MCF 10A (cell line): ENCODE measurements around the gene FLT4. TPM values are rescaled to one million over a fixed set of nuclear protein-coding genes. Genes with fewer than 3 reads are reported as not detected.

Source experiments
- BruUV-seq: library from RNA; stranded (reverse); fragments of 400-500 nt; replicated peaks from 2 replicates; lab custom pipeline; 2021; lab: Mats Ljungman, UMichigan
- CTCF ChIA-PET: fragments of 300-600 bp; sonication (Branson Sonifier 250); formaldehyde crosslinking; extraction: SDS; loops from one replicate; lab custom pipeline; 2021; ENCODE audit warnings: antibody characterized with exemption, inconsistent platforms; lab: Yijun Ruan, JAX
- POLR2A ChIA-PET: fragments of 300-600, 350-650 bp; sonication (Branson Sonifier 250); formaldehyde crosslinking; extraction: SDS; loops from one replicate; lab custom pipeline; 2020; ENCODE audit warnings: antibody characterized with exemption, inconsistent platforms; lab: Yijun Ruan, JAX
- DNase-seq: peaks from one replicate; pipeline ENCODE4 v3.0.0-alpha.2; 2018; ENCODE audit not compliant: unreplicated experiment
- H3K27ac Mint-ChIP-seq: one replicate; pipeline ENCODE4 v1.8.0; 2022; ENCODE audit warnings: mild to moderate bottlenecking, low read depth, mixed read lengths; ENCODE audit not compliant: unreplicated experiment
- H3K27me3 Mint-ChIP-seq: one replicate; pipeline ENCODE4 v1.8.0; 2022; ENCODE audit warnings: mixed read lengths; ENCODE audit not compliant: insufficient read depth, unreplicated experiment
- H3K36me3 Mint-ChIP-seq: one replicate; pipeline ENCODE4 v1.8.0; 2022; ENCODE audit warnings: mild to moderate bottlenecking, moderate library complexity, mixed read lengths; ENCODE audit not compliant: insufficient read depth, unreplicated experiment
- H3K4me1 Mint-ChIP-seq: one replicate; pipeline ENCODE4 v1.8.0; 2022; ENCODE audit warnings: mixed read lengths; ENCODE audit not compliant: insufficient read depth, unreplicated experiment
- H3K4me3 Mint-ChIP-seq: one replicate; pipeline ENCODE4 v1.8.0; 2022; ENCODE audit warnings: mild to moderate bottlenecking, moderate library complexity, mixed read lengths; ENCODE audit not compliant: unreplicated experiment
- H3K9me3 Mint-ChIP-seq: one replicate; pipeline ENCODE4 v1.8.0; 2022; ENCODE audit warnings: mixed read lengths; ENCODE audit not compliant: unreplicated experiment
- CTCF ChIP-seq: fragments of 200-600 bp; IDR thresholded peaks from one replicate; pipeline ENCODE4 v1.8.0; 2022; ENCODE audit warnings: antibody characterized with exemption, mild to moderate bottlenecking; ENCODE audit not compliant: unreplicated experiment
- intact Hi-C: fragments of 100-400 bp; cut with micrococcal nuclease; formaldehyde crosslinking; loops from 2 replicates; pipeline ENCODE4 v1.14.1; 2022
- total RNA-seq: library from RNA; stranded (reverse); gene quantifications from 2 replicates; pipeline ENCODE4 v1.2.3, GENCODE V29; 2022

FLT4 gene
- total RNA-seq, 1 experiment from 2014 or later = not detected

GRCh38 chr5:180646289-180646962, 3.0 kb downstream of the FLT4 start:
- no peak for TF ChIP-seq CTCF
- CTCF ChIA-PET = no interaction called here
- POLR2A ChIA-PET = no interaction called here
- Mint-ChIP-seq H3K27me3 (peaks cover 44% of the 10 kb centered on the region), H3K27ac (no peak overlapping the region), H3K9me3 (no peaks in the 10 kb centered on the region), H3K36me3 (no peaks in the 10 kb centered on the region), H3K4me3 (no peak overlapping the region), H3K4me1 (peaks cover 6% of the 10 kb centered on the region)
- DNase-seq = no peak
- no TSS peak for BruUV-seq
- intact Hi-C loops = no loop called here

GRCh38 chr5:180645274-180646204, 3.9 kb downstream of the FLT4 start:
- CTCF ChIA-PET = interaction anchor here (0.7 kb wide), 1 partner anchor 9 kb away, joined by 3 read pairs; no protein-coding TSS in a partner anchor
- peaks cover 36% of the 10 kb centered on the region for H3K27me3 Mint-ChIP-seq

GRCh38 chr5:180644825-180645273, 4.6 kb downstream of the FLT4 start:
- DNase-seq = no peak
- ChIA-PET POLR2A (no interaction called here), CTCF (interaction anchor here (0.7 kb wide), 1 partner anchor 9 kb away, joined by 3 read pairs; no protein-coding TSS in a partner anchor)
- H3K36me3 Mint-ChIP-seq = no peaks in the 10 kb centered on the region
- H3K9me3 Mint-ChIP-seq = no peaks in the 10 kb centered on the region
- H3K4me3 Mint-ChIP-seq = no peak overlapping the region
- intact Hi-C loops = no loop called here
- H3K27me3 Mint-ChIP-seq = peaks cover 29% of the 10 kb centered on the region
- TF ChIP-seq CTCF = no peak
- H3K27ac Mint-ChIP-seq = no peak overlapping the region
- no TSS peak for BruUV-seq
- no peaks in the 10 kb centered on the region for H3K4me1 Mint-ChIP-seq

More at GRCh38 chr5:180645274-180646204, 3.9 kb downstream of the FLT4 start:
- H3K4me1 Mint-ChIP-seq = peaks cover 6% of the 10 kb centered on the region
- H3K9me3 Mint-ChIP-seq = no peaks in the 10 kb centered on the region
- no peak overlapping the region for H3K27ac Mint-ChIP-seq
- H3K4me3 Mint-ChIP-seq = no peak overlapping the region
- POLR2A ChIA-PET = no interaction called here
- BruUV-seq = no TSS peak
- no peaks in the 10 kb centered on the region for H3K36me3 Mint-ChIP-seq
- TF ChIP-seq CTCF = no peak
- DNase-seq = no peak
- intact Hi-C loops = no loop called here
